ENCODE data around the gene PER1.

GRCh38 chr17:8138672-8139371 is 13.4 kb downstream of the PER1 start:
- TF ChIP-seq, protein P1, sequence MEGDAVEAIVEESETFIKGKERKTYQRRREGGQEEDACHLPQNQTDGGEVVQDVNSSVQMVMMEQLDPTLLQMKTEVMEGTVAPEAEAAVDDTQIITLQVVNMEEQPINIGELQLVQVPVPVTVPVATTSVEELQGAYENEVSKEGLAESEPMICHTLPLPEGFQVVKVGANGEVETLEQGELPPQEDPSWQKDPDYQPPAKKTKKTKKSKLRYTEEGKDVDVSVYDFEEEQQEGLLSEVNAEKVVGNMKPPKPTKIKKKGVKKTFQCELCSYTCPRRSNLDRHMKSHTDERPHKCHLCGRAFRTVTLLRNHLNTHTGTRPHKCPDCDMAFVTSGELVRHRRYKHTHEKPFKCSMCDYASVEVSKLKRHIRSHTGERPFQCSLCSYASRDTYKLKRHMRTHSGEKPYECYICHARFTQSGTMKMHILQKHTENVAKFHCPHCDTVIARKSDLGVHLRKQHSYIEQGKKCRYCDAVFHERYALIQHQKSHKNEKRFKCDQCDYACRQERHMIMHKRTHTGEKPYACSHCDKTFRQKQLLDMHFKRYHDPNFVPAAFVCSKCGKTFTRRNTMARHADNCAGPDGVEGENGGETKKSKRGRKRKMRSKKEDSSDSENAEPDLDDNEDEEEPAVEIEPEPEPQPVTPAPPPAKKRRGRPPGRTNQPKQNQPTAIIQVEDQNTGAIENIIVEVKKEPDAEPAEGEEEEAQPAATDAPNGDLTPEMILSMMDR (IDR thresholded peaks at IDR 0.05): peak; percentile 77 to 98 (median 87)
- TF ChIP-seq POLR2A (IDR thresholded peaks at IDR 0.05): peak in 1 of 2 donors; percentile 81

All from thyroid gland (tissue), 4 donors.